NCI-H2196 treated with DMSO at 0.1 percent for 48 hours (cell line): ENCODE measurements around the gene ZNF552.
"Not testable (repeated sequence)": the region's sequence is repeated elsewhere in the genome, so short reads cannot be mapped to it uniquely, and the experiment has no call there.

Experiments used
- DNase-seq: peaks from one replicate; lab custom pipeline; 2025; ENCODE audit not compliant: unreplicated experiment; lab: John Stamatoyannopoulos, UW

ZNF552 gene

GRCh38 chr19:57819475-57820148 lies 4.9 kb upstream of the ZNF552 start:
- peak; percentile 86 for DNase-seq

DNA sequence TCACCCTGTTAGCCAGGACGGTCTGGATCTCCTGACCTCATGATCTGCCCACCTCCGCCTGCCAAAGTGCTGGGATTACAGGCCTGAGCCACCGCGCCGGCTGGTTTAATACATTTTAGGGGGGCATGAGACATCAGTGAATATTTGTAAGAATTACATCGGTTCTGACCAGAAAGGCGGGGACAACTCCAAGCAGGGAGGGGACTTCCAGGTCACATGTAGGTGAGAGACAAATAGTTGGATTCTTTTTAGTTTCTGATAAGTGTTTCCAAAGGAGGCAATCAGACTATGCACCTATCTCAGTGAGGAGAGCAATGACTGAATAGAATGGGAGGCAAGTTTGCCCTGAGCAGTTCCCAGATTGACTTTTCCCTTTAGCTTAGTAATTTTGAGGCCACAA lies 3.7 kb upstream of the ZNF552 start:
- no peak for DNase-seq

DNA sequence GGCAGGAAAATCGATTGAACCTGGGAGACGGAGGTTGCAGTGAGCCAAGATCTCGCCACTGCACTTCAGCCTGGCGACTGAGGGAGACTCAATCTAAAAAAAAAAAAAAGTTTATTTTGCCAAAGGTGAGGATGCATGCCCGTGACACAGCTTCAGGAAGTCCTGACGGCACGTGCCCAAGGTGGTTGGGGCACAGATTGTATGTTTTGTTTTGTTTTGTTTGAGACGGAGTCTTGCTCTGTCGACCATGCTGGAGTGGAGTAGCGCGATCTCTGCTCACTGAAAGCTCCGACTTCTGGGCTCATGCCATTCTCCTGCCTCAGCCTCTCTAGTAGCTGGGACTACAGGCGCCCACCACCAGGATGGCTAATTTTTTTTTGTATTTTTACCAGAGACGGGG lies 3.3 kb upstream of the ZNF552 start:
- no peak for DNase-seq

DNA sequence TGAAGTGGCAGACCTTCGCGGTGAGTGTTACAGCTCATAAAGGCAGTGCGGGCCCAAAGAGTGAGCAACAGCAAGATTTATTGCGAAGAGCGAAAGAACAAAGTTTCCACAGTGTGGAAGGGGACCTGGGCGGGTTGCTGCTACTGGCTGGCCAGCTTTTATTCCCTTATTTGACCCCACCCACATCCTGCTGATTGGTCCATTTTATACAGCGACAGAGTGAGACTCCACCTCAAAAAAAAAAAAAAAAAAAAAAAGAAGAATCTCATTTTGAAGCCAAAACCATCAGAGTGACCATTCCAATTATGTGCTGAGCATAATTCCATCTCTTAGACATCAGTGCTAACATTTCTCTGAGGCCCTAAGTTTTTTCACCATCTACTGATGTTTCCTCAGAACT lies 1.9 kb upstream of the ZNF552 start:
- DNase-seq = no peak

DNA sequence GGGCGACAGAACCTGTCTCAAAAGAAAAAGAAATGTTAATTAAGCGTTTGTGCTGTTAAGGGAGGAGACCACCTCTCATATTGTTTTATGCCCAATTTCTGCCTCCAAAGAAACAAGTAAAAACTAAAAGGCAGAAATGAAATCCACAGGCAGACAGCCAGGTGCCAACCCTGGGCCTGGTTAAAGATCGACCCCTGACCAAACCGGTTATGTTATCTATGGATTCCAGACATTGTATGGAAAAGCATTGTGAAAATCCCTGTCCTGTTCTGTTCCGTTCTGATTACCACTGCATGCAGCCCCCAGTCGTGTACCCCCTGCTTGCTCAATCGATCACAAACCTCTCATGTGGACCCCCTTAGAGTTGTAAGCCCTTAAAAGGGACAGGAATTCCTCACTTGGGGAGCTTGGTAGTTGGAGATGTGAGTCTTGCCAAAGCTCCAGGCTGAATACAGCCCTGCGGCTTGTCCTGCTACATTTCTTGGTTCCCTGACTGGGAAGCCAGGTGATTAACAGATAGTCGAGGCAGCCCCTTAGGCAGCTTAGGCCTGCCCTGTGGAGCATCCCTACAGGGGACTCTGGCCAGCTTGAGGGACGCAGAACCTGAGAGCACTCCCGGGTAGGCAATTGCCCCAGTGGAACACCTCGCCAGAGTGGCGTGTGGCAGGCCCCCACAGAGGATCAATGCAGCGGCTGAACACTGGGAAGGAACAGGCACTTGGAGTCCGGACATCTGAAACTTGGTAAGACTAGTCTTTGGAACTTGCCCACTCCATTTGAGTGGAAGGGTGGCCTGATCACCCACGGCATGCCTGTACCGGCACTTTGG lies 748 bp upstream of the ZNF552 start:
- DNase-seq = no peak

DNA sequence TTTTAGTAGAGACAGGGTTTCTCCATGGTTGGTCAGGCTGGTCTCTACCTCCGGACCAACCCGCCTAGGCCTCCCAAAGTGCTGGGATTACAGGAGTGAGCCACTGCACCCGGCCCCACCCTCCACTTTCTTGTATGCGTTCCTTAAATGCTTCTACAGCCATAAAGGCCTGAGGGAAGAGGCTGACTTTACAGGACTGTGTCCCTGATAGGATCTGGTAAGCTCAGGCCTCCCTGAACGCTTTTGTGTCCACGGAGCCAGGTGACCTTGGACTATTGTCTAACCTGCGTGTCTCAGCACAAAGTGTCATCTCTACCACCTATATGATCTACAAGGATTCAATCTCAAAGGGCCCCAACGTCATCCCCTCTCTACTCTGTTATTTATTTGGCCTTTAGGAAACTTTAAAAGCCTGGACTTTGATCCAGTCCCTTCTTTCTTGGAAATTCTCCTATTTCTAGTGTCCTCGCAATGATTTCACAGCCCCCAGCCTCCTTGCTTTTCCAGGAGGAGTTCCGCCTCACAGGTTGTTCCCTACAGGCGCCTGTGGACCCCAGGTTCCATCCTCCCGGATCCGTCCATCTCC lies 701 bp downstream of the ZNF552 start:
- no peak for DNase-seq

DNA sequence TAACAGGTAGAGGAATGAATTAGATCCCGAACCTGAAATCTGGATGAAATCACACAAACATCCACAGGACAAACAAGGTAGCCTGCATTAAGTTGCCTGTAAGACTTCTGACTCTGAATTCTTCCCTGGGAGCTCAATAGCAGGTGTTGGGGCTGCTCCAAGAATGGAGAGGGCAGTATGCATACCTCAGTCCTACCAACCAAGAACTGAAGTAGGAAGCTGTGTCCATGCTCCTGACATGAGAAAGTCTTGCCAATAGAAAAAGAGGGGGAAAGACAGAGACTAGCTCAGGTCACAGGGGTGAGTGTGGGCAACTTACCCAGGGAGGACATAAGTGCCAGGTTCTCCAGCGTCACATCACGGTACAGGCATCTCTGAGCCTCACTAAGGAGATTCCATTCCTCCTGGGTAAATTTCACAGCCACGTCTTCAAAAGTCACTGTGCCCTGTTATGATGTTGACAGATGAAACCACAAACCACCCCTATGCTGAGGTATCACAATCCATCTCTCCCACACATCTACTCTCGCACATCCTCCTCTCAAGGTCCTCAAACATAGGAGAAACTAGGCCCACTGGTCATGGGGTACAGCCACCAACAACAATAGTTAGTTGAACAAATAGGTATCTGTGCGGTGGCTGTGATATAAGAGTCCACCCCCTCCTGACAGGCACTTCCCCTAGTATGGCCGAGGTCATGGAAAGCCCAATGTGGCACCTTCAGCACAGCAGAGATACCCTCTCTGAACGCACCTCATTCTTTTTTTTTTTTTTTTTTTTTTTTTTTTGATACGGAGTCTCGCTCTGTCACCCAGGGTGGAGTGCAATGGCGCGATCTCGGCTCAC lies 1.5 kb downstream of the ZNF552 start:
- DNase-seq = not testable (repeated sequence)

GRCh38 chr19:57812226-57812625 lies 2.5 kb downstream of the ZNF552 start:
- no peak for DNase-seq

- not testable (repeated sequence) for DNase-seq
Observed at GRCh38 chr19:57810410-57811295, 4.1 kb downstream of the ZNF552 start.

DNA sequence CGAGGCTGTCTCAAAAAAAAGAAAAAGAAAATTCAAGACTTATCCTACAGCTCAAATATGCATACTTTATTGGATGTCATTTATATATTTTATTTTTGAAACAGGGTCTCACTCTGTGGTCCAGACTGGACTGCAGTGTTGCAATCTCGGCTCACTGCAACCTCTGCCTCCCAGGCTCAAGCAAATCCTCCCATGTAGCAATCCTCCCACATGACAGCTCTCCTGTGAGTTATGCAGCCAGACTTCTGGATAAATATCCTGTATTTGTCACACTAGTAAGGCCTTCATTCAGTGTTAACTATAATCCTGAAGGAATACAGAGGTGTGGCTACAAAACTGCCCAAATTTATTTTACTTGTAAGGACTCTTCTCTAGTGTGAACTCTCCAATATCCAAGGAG lies 7.2 kb downstream of the ZNF552 start:
- no peak for DNase-seq

DNA sequence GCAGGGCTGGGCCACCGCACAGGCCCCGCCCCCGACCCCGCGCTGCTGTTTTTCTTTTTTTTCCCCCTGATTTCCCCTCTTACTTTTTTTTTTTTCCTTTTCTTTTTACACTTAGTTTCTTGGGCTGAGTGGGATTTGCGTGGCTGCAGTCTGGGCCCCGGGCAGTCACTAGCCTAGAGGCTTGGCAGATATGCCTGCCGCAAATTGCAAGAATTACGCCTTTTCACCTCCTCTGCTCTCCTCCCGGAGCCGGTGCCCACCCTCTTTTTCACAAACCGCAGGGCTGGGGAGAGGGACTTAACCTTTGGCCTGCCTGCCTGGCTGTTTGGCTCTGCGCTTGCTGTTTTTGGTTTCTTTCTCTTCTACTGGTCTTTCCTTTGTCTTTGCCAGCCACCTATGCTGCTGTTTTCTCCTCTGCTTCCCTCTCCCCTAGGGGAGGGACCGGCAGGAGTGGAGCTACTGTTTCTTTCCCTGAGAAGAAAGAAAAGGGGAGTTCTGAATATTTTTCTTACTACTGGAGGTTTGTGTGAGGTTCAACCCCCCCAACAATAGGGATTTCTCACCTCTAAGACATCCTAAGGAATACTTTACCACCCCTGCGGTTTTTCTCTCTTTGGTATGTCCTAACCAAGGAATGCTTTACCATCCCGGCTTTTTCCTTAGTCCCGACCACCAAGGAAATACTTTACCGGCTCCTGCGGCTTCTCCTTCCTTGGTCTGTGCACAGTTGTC lies 11.0 kb downstream of the ZNF552 start:
- no peak for DNase-seq

GRCh38 chr19:57803265-57803593 lies 11.5 kb downstream of the ZNF552 start:
- DNase-seq = no peak

DNA sequence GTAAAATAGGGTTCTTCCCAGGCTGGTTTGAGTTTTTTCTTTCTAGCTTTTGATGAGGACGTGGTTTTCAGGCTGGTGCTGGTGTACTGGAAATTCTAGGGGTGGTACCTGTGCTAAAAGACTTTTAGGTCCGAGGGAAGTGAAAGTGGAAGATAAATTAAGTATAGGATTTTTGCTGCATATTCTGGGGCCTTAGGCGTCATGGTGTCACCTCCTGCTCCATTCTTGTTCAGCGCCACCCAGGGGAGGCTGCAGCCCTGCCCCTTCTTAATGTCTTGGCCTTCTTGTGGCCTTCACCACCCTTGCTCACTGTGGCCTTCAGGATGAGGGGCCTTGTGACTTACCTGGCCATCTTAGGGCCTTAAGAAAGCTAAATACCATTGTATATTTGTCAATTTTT lies 12.4 kb downstream of the ZNF552 start:
- no peak for DNase-seq

- DNase-seq = no peak
Observed at GRCh38 chr19:57800696-57801095, 14.0 kb downstream of the ZNF552 start.

GRCh38 chr19:57796580-57796979 lies 18.1 kb downstream of the ZNF552 start:
- DNase-seq = not testable (repeated sequence)

- DNase-seq = no peak
Observed at GRCh38 chr19:57789288-57789687, 25.4 kb downstream of the ZNF552 start.

- no peak for DNase-seq
Observed at GRCh38 chr19:57788114-57788692, 26.5 kb downstream of the ZNF552 start.

DNA sequence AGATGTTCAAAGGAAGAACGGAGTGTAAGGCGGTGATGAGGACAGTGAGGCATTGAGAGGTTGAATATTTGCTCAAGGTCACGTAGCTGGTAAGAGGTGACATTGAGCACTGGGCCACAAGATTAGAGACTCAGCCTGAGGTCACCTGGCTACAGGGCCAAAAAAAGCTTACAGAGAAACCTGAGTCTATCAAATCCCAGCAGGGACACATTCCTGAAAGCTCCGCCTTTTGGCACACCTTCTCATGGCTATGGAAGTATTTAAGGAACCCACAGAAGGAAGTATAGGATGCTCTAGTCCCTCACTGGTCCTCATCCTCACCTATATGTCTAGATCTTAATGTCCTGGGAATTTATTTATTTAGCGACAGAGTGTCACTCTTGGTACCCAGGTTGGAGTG lies 27.8 kb downstream of the ZNF552 start:
- DNase-seq = no peak

- no peak for DNase-seq
Observed at GRCh38 chr19:57786286-57786685, 28.4 kb downstream of the ZNF552 start.
